ENCODE results near the gene ZNF264. TPM values are rescaled to one million over a fixed set of nuclear protein-coding genes. Genes with fewer than 3 reads are reported as not detected.

The ZNF264 gene
- total and polyA plus RNA-seq, 2 of the 8 experiments (the other 6 are each of a cell fraction or from before 2014, with no cell fraction given) = 3.6 to 20.0 TPM

GRCh38 chr19:57245959-57246358 is 54.7 kb downstream of the ZNF264 start (continued):
- TF ChIP-seq CHD7 (IDR thresholded peaks at IDR 0.05; ENCODE audit: insufficient replicate concordance, low read length) = no peak
- no peak for TF ChIP-seq MAX (IDR thresholded peaks at IDR 0.05)

All from H1 (cell line).